ENCODE measurements around the gene AKR1C4. TPM values are rescaled to one million over a fixed set of nuclear protein-coding genes. Genes with fewer than 3 reads are reported as not detected.
A peak's percentile ranks its signal among the peaks of the same experiment; 100 is the strongest.

Gene AKR1C4
- total and polyA plus RNA-seq, 4 donors: 3.2 to 260 (median 129) TPM

- H3K27ac ChIP-seq (ENCODE audit: low read depth in 1 of 2, low read length in 2 of 2): peak overlapping the region in 1 of 2 donors; percentile 91
- 63% methylated on average over 1 of the region's 1 CpG for whole genome bisulfite sequencing
- H3K9ac ChIP-seq (ENCODE audit: low read depth in 1 of 2, low read length in 2 of 2): peak overlapping the region in 1 of 2 donors; percentile 49
- TF ChIP-seq YY1 (IDR thresholded peaks at IDR 0.05) (peak; percentile 3), JUND (IDR thresholded peaks at IDR 0.05) (peak in 1 of 2 donors; percentile 1), MAX (IDR thresholded peaks at IDR 0.05) (no peak), ZBTB33 (IDR thresholded peaks at IDR 0.05) (peak; percentile 7)
- H3K27me3 ChIP-seq (ENCODE audit: control insufficient read depth in 4 of 4, insufficient read depth in 4 of 4, low read length in 3 of 4): no peaks in the 10 kb centered on the region
- peaks cover 7 to 27% (median 26%) of the 10 kb centered on the region in 4 donors for H3K4me1 ChIP-seq (ENCODE audit: control insufficient read depth in 4 of 4, insufficient read depth in 4 of 4, low read length in 3 of 4)
- no peak overlapping the region for H3K4me3 ChIP-seq (ENCODE audit: low read depth in 1 of 3, low read length in 3 of 3)
- peaks cover 0 to 5% (median 0%) of the 10 kb centered on the region in 4 donors for H3K9me3 ChIP-seq (ENCODE audit: control insufficient read depth in 4 of 4, low read length in 3 of 4)
- no peak for DNase-seq (ENCODE audit: low spot score)
- peaks cover 2 to 16% (median 10%) of the 10 kb centered on the region in 4 donors for H3K36me3 ChIP-seq (ENCODE audit: control insufficient read depth in 4 of 4, insufficient read depth in 3 of 4, low read depth in 1 of 4, low read length in 3 of 4)
Observed at GRCh38 chr10:5148678-5149032, 48.0 kb upstream of the AKR1C4 start.

GRCh38 chr10:5151076-5151475 is 45.6 kb upstream of the AKR1C4 start:
- no peak for DNase-seq (ENCODE audit: low spot score)
- WGBS: 98% methylated on average over 3 of the region's 3 CpGs
- peaks cover 0 to 5% (median 0%) of the 10 kb centered on the region in 4 donors for H3K9me3 ChIP-seq (ENCODE audit: control insufficient read depth in 4 of 4, low read length in 3 of 4)
- no peak overlapping the region for H3K9ac ChIP-seq (ENCODE audit: low read depth in 1 of 2, low read length in 2 of 2)
- peaks cover 7 to 27% (median 26%) of the 10 kb centered on the region in 4 donors for H3K4me1 ChIP-seq (ENCODE audit: control insufficient read depth in 4 of 4, insufficient read depth in 4 of 4, low read length in 3 of 4)
- no peak overlapping the region for H3K27ac ChIP-seq (ENCODE audit: low read depth in 1 of 2, low read length in 2 of 2)
- H3K36me3 ChIP-seq (ENCODE audit: control insufficient read depth in 4 of 4, insufficient read depth in 3 of 4, low read depth in 1 of 4, low read length in 3 of 4): peaks cover 6 to 35% (median 27%) of the 10 kb centered on the region in 4 donors
- no peak overlapping the region for H3K4me3 ChIP-seq (ENCODE audit: low read depth in 1 of 3, low read length in 3 of 3)
- no peaks in the 10 kb centered on the region for H3K27me3 ChIP-seq (ENCODE audit: control insufficient read depth in 4 of 4, insufficient read depth in 4 of 4, low read length in 3 of 4)
- TF ChIP-seq NR2F2 (IDR thresholded peaks at IDR 0.05): no peak
- no peak for TF ChIP-seq FOXA2 (IDR thresholded peaks at IDR 0.05)
- no peak for TF ChIP-seq SP1 (IDR thresholded peaks at IDR 0.05)
- no peak for TF ChIP-seq JUND (IDR thresholded peaks at IDR 0.05)
- TF ChIP-seq FOXA1 (IDR thresholded peaks at IDR 0.05): no peak
- no peak for TF ChIP-seq YY1 (IDR thresholded peaks at IDR 0.05)
- no peak for TF ChIP-seq CTCF (IDR thresholded peaks at IDR 0.05; ENCODE audit: low read depth, low read length, missing input control)
- TF ChIP-seq RXRA (IDR thresholded peaks at IDR 0.05): no peak
- no peak for TF ChIP-seq HNF4G (IDR thresholded peaks at IDR 0.05)
- TF ChIP-seq REST (IDR thresholded peaks at IDR 0.05): no peak
- no peak for TF ChIP-seq GABPA (IDR thresholded peaks at IDR 0.05 in 1 of 2, conservative IDR thresholded peaks at IDR 0.05 in 1 of 2)
